Astrocyte (in vitro differentiated cells and primary cell): ENCODE results near the gene TMEM201. TPM values are rescaled to one million over a fixed set of nuclear protein-coding genes. Genes with fewer than 3 reads are reported as not detected.

Experiments used
- DNase-seq: peaks from one replicate; pipeline ENCODE4 v3.0.0-alpha.2; 2010; ENCODE audit warnings: low read depth
- FAIRE-seq: peaks from 2 replicates; lab custom pipeline; 2011; peaks lifted over from hg19 to GRCh38; lab: Jason Lieb, UNC
- H2AFZ ChIP-seq: 2 replicates; pipeline ENCODE4 v1.6.0; 2012; ENCODE audit warnings: low read depth, low read length, inconsistent platforms
- H3K27ac ChIP-seq: 2 replicates; pipeline ENCODE4 v1.5.1; 2011; ENCODE audit warnings: low read depth, low read length, inconsistent platforms
- H3K27me3 ChIP-seq: 2 replicates; pipeline ENCODE4 v1.6.0; 2011; ENCODE audit warnings: low read length, inconsistent platforms; ENCODE audit not compliant: insufficient read depth
- H3K36me3 ChIP-seq: 2 replicates; pipeline ENCODE4 v1.5.1; 2011; ENCODE audit warnings: low read length, inconsistent platforms; ENCODE audit not compliant: insufficient read depth
- H3K4me1 ChIP-seq: 2 replicates; pipeline ENCODE4 v1.5.1; 2011; ENCODE audit warnings: low read length, inconsistent platforms; ENCODE audit not compliant: insufficient read depth
- H3K4me2 ChIP-seq: 2 replicates; pipeline ENCODE4 v1.6.0; 2012; ENCODE audit warnings: low read length, inconsistent platforms
- H3K4me3 ChIP-seq: 2 replicates; pipeline ENCODE4 v1.5.1; 2011; ENCODE audit warnings: low read depth, mild to moderate bottlenecking, low read length, inconsistent platforms; ENCODE audit not compliant: insufficient read depth
- H3K79me2 ChIP-seq: 2 replicates; pipeline ENCODE4 v1.6.0; 2012; ENCODE audit warnings: mild to moderate bottlenecking, low read length, inconsistent platforms; ENCODE audit not compliant: insufficient read depth
- H3K9ac ChIP-seq: 2 replicates; pipeline ENCODE4 v1.6.0; 2012; ENCODE audit warnings: mild to moderate bottlenecking, low read length, inconsistent platforms
- H3K9me3 ChIP-seq: 2 replicates; pipeline ENCODE4 v1.5.1; 2012; ENCODE audit warnings: low read depth, mild to moderate bottlenecking, low read length, inconsistent platforms; ENCODE audit not compliant: insufficient read depth
- H4K20me1 ChIP-seq: 2 replicates; pipeline ENCODE4 v1.6.0; 2012; ENCODE audit warnings: low read length, inconsistent platforms; ENCODE audit not compliant: insufficient read depth
- H3K27ac Mint-ChIP-seq: one replicate; pipeline ENCODE4 v1.8.0; 2021; ENCODE audit warnings: mild to moderate bottlenecking, mixed read lengths; ENCODE audit not compliant: unreplicated experiment
- H3K27me3 Mint-ChIP-seq: one replicate; pipeline ENCODE4 v1.8.0; 2021; ENCODE audit warnings: low read depth, mixed read lengths; ENCODE audit not compliant: unreplicated experiment
- H3K36me3 Mint-ChIP-seq: one replicate; pipeline ENCODE4 v1.8.0; 2021; ENCODE audit warnings: low read depth, mixed read lengths; ENCODE audit not compliant: unreplicated experiment
- H3K4me1 Mint-ChIP-seq: one replicate; pipeline ENCODE4 v1.8.0; 2021; ENCODE audit warnings: low read depth, mixed read lengths; ENCODE audit not compliant: unreplicated experiment
- H3K4me3 Mint-ChIP-seq: one replicate; pipeline ENCODE4 v1.8.0; 2021; ENCODE audit warnings: mild to moderate bottlenecking, moderate library complexity, mixed read lengths; ENCODE audit not compliant: unreplicated experiment
- H3K9me3 Mint-ChIP-seq: one replicate; pipeline ENCODE4 v1.8.0; 2021; ENCODE audit warnings: mild to moderate bottlenecking, mixed read lengths; ENCODE audit not compliant: unreplicated experiment
- CTCF ChIP-seq: IDR thresholded peaks from 2 replicates; pipeline ENCODE4 v1.5.1; 2011; ENCODE audit warnings: low read depth, mild to moderate bottlenecking, inconsistent platforms, low read length, moderate library complexity; ENCODE audit not compliant: insufficient read depth
- EZH2 ChIP-seq: IDR thresholded peaks from 2 replicates; pipeline ENCODE4 v1.6.1; 2012; ENCODE audit warnings: mild to moderate bottlenecking, low read length, inconsistent platforms; ENCODE audit not compliant: insufficient read depth
- total RNA-seq: library from RNA; stranded (reverse); gene quantifications from 2 replicates; pipeline ENCODE4 v1.2.1, GENCODE V29; 2021

TMEM201 gene
- total RNA-seq, 1 donor from 2014 or later = 10.0 TPM

- H3K9me3 Mint-ChIP-seq = no peaks in the 10 kb centered on the region
- Histone ChIP-seq H3K4me1 (no peaks in the 10 kb centered on the region), H3K9me3 (no peaks in the 10 kb centered on the region), H3K36me3 (no peaks in the 10 kb centered on the region), H4K20me1 (peaks cover 9% of the 10 kb centered on the region), H3K27me3 (no peaks in the 10 kb centered on the region), H3K9ac (no peak overlapping the region), H3K4me3 (no peak overlapping the region), H3K4me2 (no peak overlapping the region), H3K27ac (no peak overlapping the region), H2AFZ (no peak overlapping the region), H3K79me2 (no peaks in the 10 kb centered on the region)
- H3K36me3 Mint-ChIP-seq = peaks cover 4% of the 10 kb centered on the region
- TF ChIP-seq CTCF (no peak), EZH2 (no peak)
- H3K4me3 Mint-ChIP-seq = no peak overlapping the region
- FAIRE-seq = no peak
- H3K4me1 Mint-ChIP-seq = peaks cover 3% of the 10 kb centered on the region
- DNase-seq = no peak
- H3K27ac Mint-ChIP-seq = no peak overlapping the region
- H3K27me3 Mint-ChIP-seq = no peaks in the 10 kb centered on the region
Observed at GRCh38 chr1:9577423-9577822, 11.3 kb upstream of the TMEM201 start.

DNA sequence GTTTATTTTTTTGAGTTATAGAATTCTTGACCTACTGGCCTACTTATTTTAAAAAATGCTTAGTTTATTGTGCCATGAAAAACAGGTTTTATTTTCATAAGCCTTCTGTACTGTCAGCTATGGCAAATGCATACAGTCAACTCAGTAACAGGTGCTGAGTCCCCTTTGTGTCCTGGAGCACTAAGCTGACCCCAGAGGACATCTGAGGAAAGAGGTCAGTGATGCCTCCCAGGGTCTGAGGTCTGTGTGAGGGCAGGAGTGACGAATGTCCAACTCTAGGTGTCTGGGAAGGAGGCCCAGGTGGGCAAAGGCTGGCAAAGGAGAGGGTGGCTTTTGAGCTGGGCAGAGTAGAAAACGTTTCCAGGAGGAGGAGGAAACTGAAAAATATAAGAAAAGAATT lies 7.8 kb upstream of the TMEM201 start:
- Histone ChIP-seq H3K36me3 (no peaks in the 10 kb centered on the region), H3K27ac (no peak overlapping the region), H4K20me1 (no peaks in the 10 kb centered on the region), H3K9ac (no peak overlapping the region), H3K4me1 (no peaks in the 10 kb centered on the region), H3K79me2 (no peaks in the 10 kb centered on the region), H2AFZ (no peak overlapping the region), H3K9me3 (no peaks in the 10 kb centered on the region), H3K4me2 (no peak overlapping the region), H3K27me3 (no peaks in the 10 kb centered on the region), H3K4me3 (no peak overlapping the region)
- no peak for FAIRE-seq
- no peaks in the 10 kb centered on the region for H3K9me3 Mint-ChIP-seq
- peaks cover 3% of the 10 kb centered on the region for H3K4me1 Mint-ChIP-seq
- DNase-seq = no peak
- TF ChIP-seq CTCF = no peak
- TF ChIP-seq EZH2 = no peak
- H3K4me3 Mint-ChIP-seq = no peak overlapping the region
- peaks cover under 1% of the 10 kb centered on the region for H3K36me3 Mint-ChIP-seq
- H3K27me3 Mint-ChIP-seq = no peaks in the 10 kb centered on the region
- no peak overlapping the region for H3K27ac Mint-ChIP-seq

- Histone ChIP-seq H3K27me3 (no peaks in the 10 kb centered on the region), H2AFZ (no peak overlapping the region), H3K79me2 (peaks cover 22% of the 10 kb centered on the region), H3K9me3 (no peaks in the 10 kb centered on the region), H3K9ac (no peak overlapping the region), H3K4me2 (no peak overlapping the region), H3K36me3 (no peaks in the 10 kb centered on the region), H3K4me3 (no peak overlapping the region), H3K27ac (no peak overlapping the region), H4K20me1 (peaks cover 18% of the 10 kb centered on the region), H3K4me1 (peaks cover 9% of the 10 kb centered on the region)
- Mint-ChIP-seq H3K36me3 (no peaks in the 10 kb centered on the region), H3K27me3 (no peaks in the 10 kb centered on the region), H3K27ac (no peak overlapping the region), H3K9me3 (no peaks in the 10 kb centered on the region), H3K4me1 (peaks cover 4% of the 10 kb centered on the region), H3K4me3 (no peak overlapping the region)
- FAIRE-seq (no peak), DNase-seq (no peak)
- TF ChIP-seq EZH2 (no peak), CTCF (no peak)
Observed at GRCh38 chr1:9586147-9586766, 2.5 kb upstream of the TMEM201 start.
